HFFc6 (cell line): ENCODE data around the gene SMG7. TPM values are rescaled to one million over a fixed set of nuclear protein-coding genes. Genes with fewer than 3 reads are reported as not detected.

Experiments used
- DNase-seq: peaks from one replicate; pipeline ENCODE4 v3.0.0-alpha.2; 2018
- H3K27ac Mint-ChIP-seq: 2 replicates; pipeline ENCODE4 v1.8.0; 2020; ENCODE audit warnings: mild to moderate bottlenecking, mixed read lengths
- H3K27me3 Mint-ChIP-seq: 2 replicates; pipeline ENCODE4 v1.8.0; 2021; ENCODE audit warnings: mild to moderate bottlenecking, moderate library complexity, mixed read lengths; ENCODE audit not compliant: insufficient read depth
- H3K36me3 Mint-ChIP-seq: 2 replicates; pipeline ENCODE4 v1.8.0; 2021; ENCODE audit warnings: low read depth, mixed read lengths
- H3K4me1 Mint-ChIP-seq: 2 replicates; pipeline ENCODE4 v1.8.0; 2020; ENCODE audit warnings: low read depth, mixed read lengths
- H3K4me3 Mint-ChIP-seq: 2 replicates; pipeline ENCODE4 v1.8.0; 2020; ENCODE audit warnings: mild to moderate bottlenecking, moderate library complexity, mixed read lengths
- H3K9me3 Mint-ChIP-seq: 2 replicates; pipeline ENCODE4 v1.8.0; 2020; ENCODE audit warnings: mild to moderate bottlenecking, mixed read lengths
- CTCF ChIP-seq: fragments of 200-600 bp; sonication (generic); IDR thresholded peaks from 2 replicates; pipeline ENCODE4 v1.5.0; 2021; ENCODE audit warnings: antibody characterized with exemption, mild to moderate bottlenecking
- total RNA-seq, 6 experiments: library from RNA; stranded (reverse); fragmentation: NEBNext Ultra II Directional; extraction: Animal tissue kit (Norgen Biotek cat#: 25700); gene quantifications; 2 replicates in 1 of 6; 3 replicates in 5 of 6; pipeline ENCODE4 v1.2.3, GENCODE V29; 2021

SMG7 gene
- total RNA-seq, 6 experiments from 2014 or later = 49.5 to 63.6 (median 55.5) TPM

GRCh38 chr1:183544598-183545297, 72.4 kb downstream of the SMG7 start:
- TF ChIP-seq CTCF = no peak
- H3K36me3 Mint-ChIP-seq = peaks cover 13% of the 10 kb centered on the region; the same call in 1 of the 2 replicates
- H3K27me3 Mint-ChIP-seq = 0 out of 2 replicates have a peak, but pooled peaks cover 2% of the 10 kb centered on the region
- no peaks in the 10 kb centered on the region for H3K9me3 Mint-ChIP-seq
- H3K4me1 Mint-ChIP-seq = peaks cover 7% of the 10 kb centered on the region
- DNase-seq = no peak
- H3K4me3 Mint-ChIP-seq = no peak overlapping the region
- 0 out of 2 replicates have a peak overlapping the region, but pooled peaks have one; percentile 36 for H3K27ac Mint-ChIP-seq

- H3K4me1 Mint-ChIP-seq = peaks cover 7% of the 10 kb centered on the region
- no peak overlapping the region for H3K4me3 Mint-ChIP-seq
- TF ChIP-seq CTCF = no peak
- H3K27ac Mint-ChIP-seq = peak overlapping the region; percentile 3; the same call in 1 of the 2 replicates
- peaks cover 14% of the 10 kb centered on the region; the same call in 1 of the 2 replicates for H3K36me3 Mint-ChIP-seq
- DNase-seq = no peak
- no peaks in the 10 kb centered on the region for H3K9me3 Mint-ChIP-seq
- H3K27me3 Mint-ChIP-seq = peaks cover 2% of the 10 kb centered on the region; the same call in 1 of the 2 replicates
Measured at GRCh38 chr1:183546427-183546826, 74.1 kb downstream of the SMG7 start.

- TF ChIP-seq CTCF = no peak
- Mint-ChIP-seq H3K27ac (no peak overlapping the region), H3K36me3 (peaks cover 19% of the 10 kb centered on the region), H3K27me3 (peaks cover 2% of the 10 kb centered on the region; the same call in 1 of the 2 replicates), H3K9me3 (no peaks in the 10 kb centered on the region), H3K4me3 (no peak overlapping the region), H3K4me1 (peaks cover 7% of the 10 kb centered on the region)
- no peak for DNase-seq
Measured at GRCh38 chr1:183548116-183548515, 75.8 kb downstream of the SMG7 start.

- Mint-ChIP-seq H3K27ac (no peak overlapping the region), H3K27me3 (no peaks in the 10 kb centered on the region; the same call in 1 of the 2 replicates), H3K4me3 (no peak overlapping the region), H3K36me3 (peaks cover 31% of the 10 kb centered on the region), H3K9me3 (no peaks in the 10 kb centered on the region), H3K4me1 (peaks cover 8% of the 10 kb centered on the region; the same call in 1 of the 2 replicates)
- TF ChIP-seq CTCF = no peak
- DNase-seq = no peak
Measured at GRCh38 chr1:183550915-183551314, 78.6 kb downstream of the SMG7 start.

- no peak overlapping the region for H3K4me3 Mint-ChIP-seq
- 0 out of 2 replicates have a peak, but pooled peaks have one; percentile 13 for TF ChIP-seq CTCF
- peaks cover 1% of the 10 kb centered on the region; the same call in 1 of the 2 replicates for H3K27me3 Mint-ChIP-seq
- no peak overlapping the region for H3K27ac Mint-ChIP-seq
- DNase-seq = no peak
- no peaks in the 10 kb centered on the region for H3K9me3 Mint-ChIP-seq
- H3K36me3 Mint-ChIP-seq = peaks cover 40% of the 10 kb centered on the region
- peaks cover 8% of the 10 kb centered on the region; the same call in 1 of the 2 replicates for H3K4me1 Mint-ChIP-seq
Measured at GRCh38 chr1:183551924-183552323, 79.6 kb downstream of the SMG7 start.
